GM18505 (cell line): Measurements from ENCODE around the gene GPS2.
A peak's percentile ranks its signal among the peaks of the same experiment; 100 is the strongest.

ENCODE experiments used
- ATAC-seq: cut with Tn5 transposase; IDR thresholded peaks from one replicate; pipeline ENCODE4 v1.9.1; 2021; ENCODE audit not compliant: unreplicated experiment
- POLR2A ChIP-seq: IDR thresholded peaks from 4 replicates; pipeline ENCODE4 v1.6.1; 2011; ENCODE audit warnings: borderline replicate concordance; ENCODE audit not compliant: insufficient read depth, insufficient read length; ENCODE audit errors: extremely low read depth

Gene GPS2

GRCh38 chr17:7304179-7304578 lies 11.0 kb downstream of the GPS2 start:
- no peak for ATAC-seq
- no peak for TF ChIP-seq POLR2A

- ATAC-seq = no peak
- no peak for TF ChIP-seq POLR2A
These were observed 18.8 kb downstream of the GPS2 start for GRCh38 chr17:7296189-7296861.

GRCh38 chr17:7295230-7296180 lies 19.7 kb downstream of the GPS2 start:
- no peak for TF ChIP-seq POLR2A
- no peak for ATAC-seq

GRCh38 chr17:7294614-7295153 lies 20.5 kb downstream of the GPS2 start, which contains the start of gene YBX2:
Gene YBX2, minus strand, starts transcription at chr17:7294639. Its CDS starts 139 bp downstream, at chr17:7294500.
- TF ChIP-seq POLR2A = no peak
- peak; percentile 41 for ATAC-seq

GRCh38 chr17:7293816-7294613 lies 21.1 kb downstream of the GPS2 start:
- peak; percentile 1 for ATAC-seq
- TF ChIP-seq POLR2A = no peak

GRCh38 chr17:7293159-7293558 lies 22.0 kb downstream of the GPS2 start:
- no peak for TF ChIP-seq POLR2A
- no peak for ATAC-seq

GRCh38 chr17:7292729-7293128 lies 22.4 kb downstream of the GPS2 start:
- TF ChIP-seq POLR2A = no peak
- ATAC-seq = no peak

GRCh38 chr17:7292194-7292593 lies 23.0 kb downstream of the GPS2 start:
- TF ChIP-seq POLR2A = no peak
- no peak for ATAC-seq

GRCh38 chr17:7290685-7291084 lies 24.5 kb downstream of the GPS2 start:
- TF ChIP-seq POLR2A = no peak
- ATAC-seq = no peak

- ATAC-seq = no peak
- no peak for TF ChIP-seq POLR2A
These were observed 25.0 kb downstream of the GPS2 start for GRCh38 chr17:7290166-7290565.

GRCh38 chr17:7289256-7290032 lies 25.7 kb downstream of the GPS2 start:
- TF ChIP-seq POLR2A = no peak
- ATAC-seq = no peak

- no peak for ATAC-seq
- no peak for TF ChIP-seq POLR2A
These were observed 29.5 kb downstream of the GPS2 start for GRCh38 chr17:7285679-7286078.
